ENCODE results near the gene PDE4D.

- TF ChIP-seq CTCF (IDR thresholded peaks at IDR 0.05) (no peak), POLR2A (IDR thresholded peaks at IDR 0.05) (no peak)
Measured at GRCh38 chr5:59035681-59036080, 857.8 kb downstream of the PDE4D start.

All from heart left ventricle (tissue), 13 donors.